ENCODE measurements around the gene ERGIC3. TPM values are rescaled to one million over a fixed set of nuclear protein-coding genes. Genes with fewer than 3 reads are reported as not detected.

The ERGIC3 gene
- total RNA-seq, 4 donors from 2014 or later: 121 to 260 (median 189) TPM

DNA sequence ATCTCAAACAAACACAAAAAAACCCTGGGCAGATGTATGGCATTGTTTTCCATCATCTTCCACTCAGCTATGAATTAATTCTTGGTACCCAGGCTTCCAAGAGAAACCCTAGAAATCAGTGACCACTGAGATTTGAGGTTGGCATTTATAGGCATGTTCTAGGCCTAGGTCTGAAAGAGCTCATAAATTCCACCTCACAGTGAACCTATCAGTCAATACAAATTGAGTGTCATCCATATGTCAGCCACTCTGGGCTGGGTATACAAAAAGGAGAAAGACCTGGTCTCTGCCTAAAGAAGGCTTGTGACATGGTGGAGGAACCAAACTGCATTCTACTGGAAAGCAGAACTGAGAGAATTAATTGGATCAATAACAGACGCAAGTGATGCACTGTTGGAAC lies 42.6 kb upstream of the ERGIC3 start:
- TF ChIP-seq, protein P1, sequence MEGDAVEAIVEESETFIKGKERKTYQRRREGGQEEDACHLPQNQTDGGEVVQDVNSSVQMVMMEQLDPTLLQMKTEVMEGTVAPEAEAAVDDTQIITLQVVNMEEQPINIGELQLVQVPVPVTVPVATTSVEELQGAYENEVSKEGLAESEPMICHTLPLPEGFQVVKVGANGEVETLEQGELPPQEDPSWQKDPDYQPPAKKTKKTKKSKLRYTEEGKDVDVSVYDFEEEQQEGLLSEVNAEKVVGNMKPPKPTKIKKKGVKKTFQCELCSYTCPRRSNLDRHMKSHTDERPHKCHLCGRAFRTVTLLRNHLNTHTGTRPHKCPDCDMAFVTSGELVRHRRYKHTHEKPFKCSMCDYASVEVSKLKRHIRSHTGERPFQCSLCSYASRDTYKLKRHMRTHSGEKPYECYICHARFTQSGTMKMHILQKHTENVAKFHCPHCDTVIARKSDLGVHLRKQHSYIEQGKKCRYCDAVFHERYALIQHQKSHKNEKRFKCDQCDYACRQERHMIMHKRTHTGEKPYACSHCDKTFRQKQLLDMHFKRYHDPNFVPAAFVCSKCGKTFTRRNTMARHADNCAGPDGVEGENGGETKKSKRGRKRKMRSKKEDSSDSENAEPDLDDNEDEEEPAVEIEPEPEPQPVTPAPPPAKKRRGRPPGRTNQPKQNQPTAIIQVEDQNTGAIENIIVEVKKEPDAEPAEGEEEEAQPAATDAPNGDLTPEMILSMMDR (IDR thresholded peaks at IDR 0.05): no peak
- no peak for TF ChIP-seq POLR2A (IDR thresholded peaks at IDR 0.05)
- Histone ChIP-seq H3K27me3 (no peaks in the 10 kb centered on the region), H3K4me3 (no peak overlapping the region), H3K4me1 (peaks cover 0 to 12% (median 0%) of the 10 kb centered on the region in 3 donors), H3K9me3 (no peaks in the 10 kb centered on the region), H3K36me3 (peaks cover 44 to 100% (median 45%) of the 10 kb centered on the region in 3 donors), H3K27ac (no peak overlapping the region)
- WGBS, 2 donors: 78 to 100% methylated on average over 1 of the region's 1 CpG
- DNase-seq: no peak
- intact Hi-C loops (cut with DNase I): no loop called here

DNA sequence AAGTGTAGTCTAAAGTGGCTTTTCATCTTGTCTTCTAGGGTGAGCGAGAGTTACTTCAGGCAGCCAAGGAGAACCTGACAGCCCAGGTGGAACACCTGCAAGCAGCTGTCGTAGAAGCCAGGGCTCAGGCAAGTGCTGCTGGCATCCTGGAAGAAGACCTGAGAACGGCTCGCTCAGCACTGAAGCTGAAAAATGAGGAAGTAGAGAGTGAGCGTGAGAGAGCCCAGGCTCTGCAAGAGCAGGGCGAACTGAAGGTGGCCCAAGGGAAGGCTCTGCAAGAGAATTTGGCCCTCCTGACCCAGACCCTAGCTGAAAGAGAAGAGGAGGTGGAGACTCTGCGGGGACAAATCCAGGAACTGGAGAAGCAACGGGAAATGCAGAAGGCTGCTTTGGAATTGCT lies 39.5 kb upstream of the ERGIC3 start:
- intact Hi-C loops (cut with DNase I): no loop called here
- H3K36me3 ChIP-seq: peaks cover 22 to 100% (median 33%) of the 10 kb centered on the region in 3 donors
- no peak overlapping the region for H3K4me3 ChIP-seq
- no peak overlapping the region for H3K27ac ChIP-seq
- TF ChIP-seq, protein P1 (IDR thresholded peaks at IDR 0.05): no peak
- TF ChIP-seq POLR2A (IDR thresholded peaks at IDR 0.05): no peak
- no peaks in the 10 kb centered on the region for H3K27me3 ChIP-seq
- peaks cover 0 to 9% (median 0%) of the 10 kb centered on the region in 3 donors for H3K4me1 ChIP-seq
- WGBS, 2 donors: 73 to 88% methylated on average over 8 of the region's 8 CpGs
- no peak for DNase-seq
- no peaks in the 10 kb centered on the region for H3K9me3 ChIP-seq

DNA sequence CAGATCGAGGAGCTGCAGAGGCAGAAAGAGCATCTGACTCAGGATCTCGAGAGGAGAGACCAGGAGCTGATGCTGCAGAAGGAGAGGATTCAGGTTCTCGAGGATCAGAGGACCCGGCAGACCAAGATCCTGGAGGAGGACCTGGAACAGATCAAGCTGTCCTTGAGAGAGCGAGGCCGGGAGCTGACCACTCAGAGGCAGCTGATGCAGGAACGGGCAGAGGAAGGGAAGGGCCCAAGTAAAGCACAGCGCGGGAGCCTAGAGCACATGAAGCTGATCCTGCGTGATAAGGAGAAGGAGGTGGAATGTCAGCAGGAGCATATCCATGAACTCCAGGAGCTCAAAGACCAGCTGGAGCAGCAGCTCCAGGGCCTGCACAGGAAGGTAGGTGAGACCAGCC lies 38.6 kb upstream of the ERGIC3 start:
- no peak overlapping the region for H3K4me3 ChIP-seq
- peaks cover 21 to 100% (median 25%) of the 10 kb centered on the region in 3 donors for H3K36me3 ChIP-seq
- 93 to 94% methylated on average over 10 of the region's 10 CpGs for WGBS, 2 donors
- no peaks in the 10 kb centered on the region for H3K4me1 ChIP-seq
- no peak for TF ChIP-seq POLR2A (IDR thresholded peaks at IDR 0.05)
- TF ChIP-seq, protein P1 (IDR thresholded peaks at IDR 0.05): no peak
- H3K27me3 ChIP-seq: no peaks in the 10 kb centered on the region
- intact Hi-C loops (cut with DNase I): no loop called here
- H3K9me3 ChIP-seq: no peaks in the 10 kb centered on the region
- no peak overlapping the region for H3K27ac ChIP-seq
- no peak for DNase-seq

GRCh38 chr20:35503841-35504561 lies 37.9 kb upstream of the ERGIC3 start:
- TF ChIP-seq POLR2A (IDR thresholded peaks at IDR 0.05): no peak
- TF ChIP-seq, protein P1 (IDR thresholded peaks at IDR 0.05): no peak
- Histone ChIP-seq H3K36me3 (peaks cover 25 to 100% (median 28%) of the 10 kb centered on the region in 3 donors), H3K4me1 (no peaks in the 10 kb centered on the region), H3K9me3 (no peaks in the 10 kb centered on the region), H3K4me3 (no peak overlapping the region), H3K27me3 (no peaks in the 10 kb centered on the region), H3K27ac (no peak overlapping the region)
- 70 to 86% methylated on average over 10 to 13 of the region's 16 CpGs for WGBS, 2 donors
- intact Hi-C loops (cut with DNase I): no loop called here
- DNase-seq: no peak

DNA sequence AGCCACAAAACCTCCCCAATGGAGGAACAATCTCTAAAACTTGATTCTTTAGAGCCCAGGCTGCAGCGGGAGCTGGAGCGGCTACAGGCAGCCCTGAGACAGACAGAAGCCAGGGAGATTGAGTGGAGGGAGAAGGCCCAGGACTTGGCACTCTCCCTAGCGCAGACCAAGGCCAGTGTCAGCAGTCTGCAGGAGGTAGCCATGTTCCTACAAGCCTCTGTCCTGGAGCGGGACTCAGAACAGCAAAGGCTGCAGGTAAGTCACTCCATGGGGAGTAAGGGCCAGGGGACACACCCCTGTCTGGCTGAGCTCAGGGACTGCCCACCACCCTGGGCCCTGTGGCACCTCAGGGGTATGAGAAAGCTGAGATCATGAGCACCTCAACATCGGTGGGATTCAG lies 37.1 kb upstream of the ERGIC3 start:
- Histone ChIP-seq H3K27me3 (no peaks in the 10 kb centered on the region), H3K27ac (no peak overlapping the region), H3K36me3 (peaks cover 25 to 100% (median 36%) of the 10 kb centered on the region in 3 donors), H3K4me1 (no peaks in the 10 kb centered on the region), H3K9me3 (no peaks in the 10 kb centered on the region), H3K4me3 (no peak overlapping the region)
- intact Hi-C loops (cut with DNase I): no loop called here
- TF ChIP-seq, protein P1 (IDR thresholded peaks at IDR 0.05): no peak
- no peak for TF ChIP-seq POLR2A (IDR thresholded peaks at IDR 0.05)
- DNase-seq: no peak
- 89 to 100% methylated on average over 3 to 5 of the region's 5 CpGs for WGBS, 2 donors

Data from esophagus squamous epithelium (tissue), 5 donors.